Measurements from ENCODE around the gene CRB3.

- TF ChIP-seq CTCF (conservative IDR thresholded peaks at IDR 0.05; ENCODE audit: low read depth, low read length) = no peak
- TF ChIP-seq POLR2A (IDR thresholded peaks at IDR 0.05; ENCODE audit: low read depth, low read length) = no peak
- TF ChIP-seq USF2 (IDR thresholded peaks at IDR 0.05; ENCODE audit: low read depth, low read length) = no peak
- TF ChIP-seq SMC3 (IDR thresholded peaks at IDR 0.05; ENCODE audit: low read depth, low read length) = no peak
Measured at GRCh38 chr19:6440905-6441304, 23.2 kb upstream of the CRB3 start.
